Stomach smooth muscle (tissue), 2 donors: Measurements from ENCODE around the gene OTUB2.

Source experiments
- H3K27ac ChIP-seq: one replicate; pipeline ENCODE4 v1.7.0; 2013; ENCODE audit warnings: mild to moderate bottlenecking, low read length, inconsistent platforms
- H3K27me3 ChIP-seq, 2 donors: one replicate each; pipeline ENCODE4 v1.7.0; 2013; ENCODE audit warnings: low read length in 2 of 2; ENCODE audit not compliant: insufficient read depth in 2 of 2, control insufficient read depth in 1 of 2
- H3K36me3 ChIP-seq, 2 donors: one replicate each; pipeline ENCODE4 v1.7.0; 2013; ENCODE audit warnings: low read length in 2 of 2; ENCODE audit not compliant: control insufficient read depth in 2 of 2, insufficient read depth in 2 of 2
- H3K4me1 ChIP-seq: one replicate; pipeline ENCODE4 v1.7.0; 2013; ENCODE audit warnings: low read length; ENCODE audit not compliant: control insufficient read depth, insufficient read depth
- H3K4me3 ChIP-seq, 2 donors: one replicate each; pipeline ENCODE4 v1.7.0; 2013; ENCODE audit warnings: low read length in 2 of 2
- H3K9ac ChIP-seq, 2 donors: one replicate each; pipeline ENCODE4 v1.7.0; 2013; ENCODE audit warnings: low read length in 2 of 2, mild to moderate bottlenecking in 1 of 2
- H3K9me3 ChIP-seq, 2 donors: one replicate each; pipeline ENCODE4 v1.7.0; 2013; ENCODE audit warnings: low read length in 2 of 2; ENCODE audit not compliant: control insufficient read depth in 2 of 2
- donor health status: healthy.
- donor health status: Pancreatic carcinoma.

The OTUB2 gene

GRCh38 chr14:94008234-94008633 lies 17.9 kb upstream of the OTUB2 start:
- no peak overlapping the region for H3K9ac ChIP-seq
- no peak overlapping the region for H3K4me3 ChIP-seq
- H3K36me3 ChIP-seq: no peaks in the 10 kb centered on the region
- H3K4me1 ChIP-seq: peaks cover 3% of the 10 kb centered on the region
- H3K27me3 ChIP-seq: peaks cover 0 to 2% of the 10 kb centered on the region in 2 donors
- no peak overlapping the region for H3K27ac ChIP-seq
- no peaks in the 10 kb centered on the region for H3K9me3 ChIP-seq

DNA sequence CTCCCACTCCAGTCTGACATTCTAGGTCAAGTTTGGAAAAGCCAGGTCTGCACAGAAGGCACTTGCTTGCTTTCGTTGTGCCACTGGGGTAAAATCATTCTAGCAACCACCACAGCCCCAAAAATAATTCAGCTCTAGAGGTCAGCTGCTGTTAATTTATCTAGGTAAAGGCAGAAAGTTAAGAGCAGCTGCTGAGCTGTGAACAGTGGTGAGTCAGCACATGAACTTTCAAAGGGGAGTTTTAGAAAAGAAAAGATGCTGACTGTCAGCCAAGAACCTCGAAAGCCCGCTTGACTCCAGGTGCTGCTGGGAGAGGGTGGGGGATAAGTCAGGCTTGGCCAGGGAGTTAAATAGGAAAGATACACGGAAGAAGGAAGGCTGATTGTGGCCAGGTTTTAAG lies 16.4 kb upstream of the OTUB2 start:
- no peak overlapping the region for H3K27ac ChIP-seq
- no peaks in the 10 kb centered on the region for H3K9me3 ChIP-seq
- H3K4me3 ChIP-seq: no peak overlapping the region
- peaks cover 3% of the 10 kb centered on the region for H3K4me1 ChIP-seq
- peaks cover 0 to 2% of the 10 kb centered on the region in 2 donors for H3K27me3 ChIP-seq
- H3K9ac ChIP-seq: no peak overlapping the region
- H3K36me3 ChIP-seq: no peaks in the 10 kb centered on the region

GRCh38 chr14:94010625-94011024 lies 15.5 kb upstream of the OTUB2 start:
- no peaks in the 10 kb centered on the region for H3K9me3 ChIP-seq
- H3K9ac ChIP-seq: no peak overlapping the region
- no peak overlapping the region for H3K4me3 ChIP-seq
- H3K4me1 ChIP-seq: peaks cover 3% of the 10 kb centered on the region
- no peak overlapping the region for H3K27ac ChIP-seq
- no peaks in the 10 kb centered on the region for H3K36me3 ChIP-seq
- H3K27me3 ChIP-seq: peaks cover 0 to 2% of the 10 kb centered on the region in 2 donors

DNA sequence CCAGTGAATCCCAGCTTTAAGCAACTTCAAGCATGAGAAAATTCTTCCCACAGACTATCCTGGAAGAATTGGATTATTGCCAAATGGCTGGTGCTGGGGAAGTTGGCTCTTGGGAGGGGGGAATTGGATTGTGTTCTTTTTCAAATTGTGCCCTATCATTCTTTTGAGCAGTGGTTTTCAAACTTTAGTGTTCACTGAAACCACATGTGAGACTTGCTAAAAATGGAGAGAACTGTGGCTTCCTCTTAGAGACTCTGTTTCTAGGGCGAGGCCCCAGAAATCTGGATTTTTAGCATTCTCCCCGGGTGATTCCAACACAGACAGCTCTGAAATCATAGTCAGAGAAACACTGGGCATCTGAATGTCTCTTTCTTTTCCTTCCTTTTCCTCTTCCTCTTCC lies 14.3 kb upstream of the OTUB2 start:
- no peaks in the 10 kb centered on the region for H3K9me3 ChIP-seq
- H3K9ac ChIP-seq: no peak overlapping the region
- peaks cover 3% of the 10 kb centered on the region for H3K4me1 ChIP-seq
- H3K36me3 ChIP-seq: no peaks in the 10 kb centered on the region
- no peak overlapping the region for H3K27ac ChIP-seq
- H3K27me3 ChIP-seq: peaks cover 0 to 2% of the 10 kb centered on the region in 2 donors
- H3K4me3 ChIP-seq: no peak overlapping the region

DNA sequence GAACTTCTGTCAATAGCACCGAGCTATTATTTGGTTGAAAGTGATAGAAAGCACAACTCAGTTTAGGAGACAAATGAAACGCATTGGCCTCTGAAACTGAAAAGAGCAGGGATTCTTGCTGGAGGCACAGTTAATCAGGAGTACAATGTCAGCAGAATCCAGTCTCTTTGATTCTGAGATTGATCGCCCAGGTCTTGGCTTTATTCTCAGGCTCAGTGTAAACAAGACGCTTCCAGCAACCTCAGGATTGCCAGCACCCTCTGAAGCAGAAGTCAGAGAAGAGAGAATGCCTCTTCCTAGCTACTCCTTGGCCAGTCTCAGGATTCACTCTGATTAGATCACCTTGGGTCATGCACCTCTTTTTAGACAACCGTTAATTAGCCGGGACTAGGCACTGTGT lies 11.8 kb upstream of the OTUB2 start:
- H3K27ac ChIP-seq: no peak overlapping the region
- H3K4me1 ChIP-seq: peaks cover 3% of the 10 kb centered on the region
- no peaks in the 10 kb centered on the region for H3K9me3 ChIP-seq
- H3K9ac ChIP-seq: no peak overlapping the region
- peaks cover 0 to 2% of the 10 kb centered on the region in 2 donors for H3K27me3 ChIP-seq
- H3K4me3 ChIP-seq: no peak overlapping the region
- no peaks in the 10 kb centered on the region for H3K36me3 ChIP-seq

GRCh38 chr14:94015223-94015622 lies 10.9 kb upstream of the OTUB2 start:
- Histone ChIP-seq H3K9me3 (no peaks in the 10 kb centered on the region), H3K27me3 (peaks cover 0 to 2% of the 10 kb centered on the region in 2 donors), H3K9ac (no peak overlapping the region), H3K4me3 (no peak overlapping the region), H3K4me1 (no peaks in the 10 kb centered on the region), H3K27ac (no peak overlapping the region), H3K36me3 (no peaks in the 10 kb centered on the region)

GRCh38 chr14:94016446-94016976 lies 9.6 kb upstream of the OTUB2 start:
- H3K4me1 ChIP-seq: no peaks in the 10 kb centered on the region

GRCh38 chr14:94018308-94018707 lies 7.8 kb upstream of the OTUB2 start:
- Histone ChIP-seq H3K4me1 (no peaks in the 10 kb centered on the region), H3K27me3 (no peaks in the 10 kb centered on the region), H3K4me3 (no peak overlapping the region), H3K36me3 (no peaks in the 10 kb centered on the region), H3K27ac (no peak overlapping the region), H3K9ac (no peak overlapping the region), H3K9me3 (no peaks in the 10 kb centered on the region)

More at GRCh38 chr14:94016446-94016976, 9.6 kb upstream of the OTUB2 start:
- Histone ChIP-seq H3K27ac (no peak overlapping the region), H3K9me3 (no peaks in the 10 kb centered on the region), H3K27me3 (no peaks in the 10 kb centered on the region), H3K36me3 (no peaks in the 10 kb centered on the region), H3K9ac (no peak overlapping the region), H3K4me3 (no peak overlapping the region)

DNA sequence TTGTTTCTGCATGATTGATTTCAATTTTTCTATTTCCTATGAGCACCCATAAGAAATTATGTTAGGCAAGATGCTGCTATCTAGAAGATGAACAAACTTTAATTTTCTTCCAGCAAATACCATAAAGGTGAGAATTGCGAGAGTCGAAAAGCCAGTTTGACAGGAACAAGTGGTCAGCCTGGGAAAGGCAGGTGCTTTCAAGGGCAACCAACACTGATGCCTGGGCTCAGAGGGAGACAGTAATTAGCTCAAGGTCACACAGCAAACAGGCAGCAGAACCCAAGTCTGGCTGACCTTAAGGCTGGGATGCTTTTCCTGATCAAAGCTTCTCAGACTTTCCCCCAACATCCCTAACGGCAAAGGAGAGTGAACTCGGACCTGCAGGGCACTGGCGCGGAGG lies 6.8 kb upstream of the OTUB2 start:
- H3K27me3 ChIP-seq: no peaks in the 10 kb centered on the region
- no peaks in the 10 kb centered on the region for H3K4me1 ChIP-seq
- no peak overlapping the region for H3K4me3 ChIP-seq
- no peaks in the 10 kb centered on the region for H3K9me3 ChIP-seq
- H3K27ac ChIP-seq: no peak overlapping the region
- H3K36me3 ChIP-seq: no peaks in the 10 kb centered on the region
- H3K9ac ChIP-seq: no peak overlapping the region

GRCh38 chr14:94020267-94020666 lies 5.9 kb upstream of the OTUB2 start:
- H3K36me3 ChIP-seq: no peaks in the 10 kb centered on the region
- H3K9ac ChIP-seq: no peak overlapping the region
- no peak overlapping the region for H3K27ac ChIP-seq
- no peak overlapping the region for H3K4me3 ChIP-seq
- no peaks in the 10 kb centered on the region for H3K4me1 ChIP-seq
- H3K9me3 ChIP-seq: no peaks in the 10 kb centered on the region
- H3K27me3 ChIP-seq: no peaks in the 10 kb centered on the region

- no peaks in the 10 kb centered on the region for H3K27me3 ChIP-seq
- H3K9ac ChIP-seq: no peak overlapping the region
- H3K9me3 ChIP-seq: no peaks in the 10 kb centered on the region
- H3K36me3 ChIP-seq: no peaks in the 10 kb centered on the region
- no peak overlapping the region for H3K4me3 ChIP-seq
- no peak overlapping the region for H3K27ac ChIP-seq
- no peaks in the 10 kb centered on the region for H3K4me1 ChIP-seq
These were observed 5.1 kb upstream of the OTUB2 start for GRCh38 chr14:94021001-94021400.
